HepG2 (cell line): ENCODE data around the gene TRMU. TPM values are rescaled to one million over a fixed set of nuclear protein-coding genes. Genes with fewer than 3 reads are reported as not detected.

Source experiments
- ATAC-seq: fragments of 200-7000 bp; cut with Tn5 transposase; 3 replicates; pipeline ENCODE4 v1.9.1; 2020; ENCODE audit warnings: mild to moderate bottlenecking, moderate library complexity
- BruUV-seq: library from RNA; stranded (reverse); fragments of 400-500 nt; replicated peaks from 2 replicates; lab custom pipeline; 2021; lab: Mats Ljungman, UMichigan
- CTCF ChIA-PET: fragments of 300-600 bp; formaldehyde crosslinking; extraction: SDS; loops from one replicate; lab custom pipeline; 2021; ENCODE audit warnings: low total read pairs, inconsistent platforms, low intra/inter-chr PET ratio; lab: Yijun Ruan, JAX
- POLR2A ChIA-PET: fragments of 350-600 bp; sonication (Branson Sonifier 250); formaldehyde crosslinking; loops from one replicate; lab custom pipeline; 2020; ENCODE audit warnings: antibody characterized with exemption, inconsistent platforms; lab: Yijun Ruan, JAX
- DNase-seq: peaks from one replicate; pipeline ENCODE4 v3.0.0-alpha.2; 2015; ENCODE audit warnings: low spot score
- FAIRE-seq: peaks from 3 replicates; lab custom pipeline; 2011; peaks lifted over from hg19 to GRCh38; lab: Jason Lieb, UNC
- H2AFZ ChIP-seq: one replicate; pipeline ENCODE4 v1.6.1; 2011; ENCODE audit warnings: low read length, inconsistent platforms
- H3K27ac ChIP-seq: fragments of 300-600 bp; 3 replicates; pipeline ENCODE4 v1.8.0; 2011; ENCODE audit warnings: mixed run types, mild to moderate bottlenecking, mixed read lengths, low read length, inconsistent platforms; ENCODE audit not compliant: insufficient read depth; ENCODE audit errors: extremely low read length
- H3K27me3 ChIP-seq, 2 experiments: fragments of 200-600 bp in 1 of 2; 2 replicates in 1 of 2; 3 replicates in 1 of 2; pipeline versions ENCODE4 v1.6.0 to v1.8.0; 2011; ENCODE audit warnings: low read length in 2 of 2, mild to moderate bottlenecking in 2 of 2, moderate library complexity in 2 of 2, inconsistent platforms in 1 of 2; ENCODE audit not compliant: insufficient read depth in 2 of 2, control insufficient read depth in 1 of 2
- H3K36me3 ChIP-seq, 2 experiments: fragments of 200-600 bp in 1 of 2; replicated peaks in 1 of 2; 2 replicates in 1 of 2; 3 replicates in 1 of 2; pipeline versions ENCODE4 v1.5.1 to v1.8.0; 2011; ENCODE audit warnings: low read length in 2 of 2, inconsistent platforms in 1 of 2; ENCODE audit not compliant: insufficient read depth in 2 of 2, control insufficient read depth in 1 of 2
- H3K4me1 ChIP-seq: 2 replicates; pipeline ENCODE4 v1.5.1; 2012; ENCODE audit warnings: low read length, inconsistent platforms; ENCODE audit not compliant: insufficient read depth
- H3K4me2 ChIP-seq: 2 replicates; pipeline ENCODE4 v1.6.0; 2011; ENCODE audit warnings: low read depth, low read length, inconsistent platforms
- H3K4me3 ChIP-seq, 3 experiments: fragments of 200-600 bp in 1 of 3; sonication (generic), shearing (Covaris generic) in 1 of 3; replicated peaks in 1 of 3; 2 replicates each; pipeline ENCODE4 v1.5.1; 2011 to 2016; ENCODE audit warnings: low read length in 3 of 3, inconsistent platforms in 2 of 3, low read depth in 2 of 3, mild to moderate bottlenecking in 2 of 3, control low read depth in 1 of 3, mixed read lengths in 1 of 3; ENCODE audit not compliant: insufficient read depth in 1 of 3
- H3K79me2 ChIP-seq: one replicate; pipeline ENCODE4 v1.6.1; 2011; ENCODE audit warnings: low read length, inconsistent platforms; ENCODE audit not compliant: insufficient read depth
- H3K9ac ChIP-seq: 2 replicates; pipeline ENCODE4 v1.6.0; 2011; ENCODE audit warnings: mild to moderate bottlenecking, low read depth, low read length, inconsistent platforms; ENCODE audit not compliant: insufficient read depth
- H3K9me3 ChIP-seq: 2 replicates; pipeline ENCODE4 v1.5.1; 2012; ENCODE audit warnings: mild to moderate bottlenecking, low read length
- H4K20me1 ChIP-seq: 2 replicates; pipeline ENCODE4 v1.6.0; 2011; ENCODE audit warnings: inconsistent platforms, mild to moderate bottlenecking, low read length, moderate library complexity; ENCODE audit not compliant: insufficient read depth
- BATF2 ChIP-seq: sonication (generic); formaldehyde crosslinking; IDR thresholded peaks from 2 replicates; pipeline ENCODE4 v1.8.0; 2022; ENCODE audit warnings: mild to moderate bottlenecking, missing genetic modification reagents, moderate library complexity
- HNRNPUL1 ChIP-seq: fragments of 200-400 bp; formaldehyde crosslinking; IDR thresholded peaks from 2 replicates; pipeline ENCODE4 v1.6.1; 2017; ENCODE audit warnings: low read depth, mild to moderate bottlenecking, low read length, moderate library complexity
- NR1H2 ChIP-seq: sonication (generic); formaldehyde crosslinking; IDR thresholded peaks from 2 replicates; pipeline ENCODE4 v1.8.1; 2022; ENCODE audit warnings: low read depth, missing genetic modification reagents, borderline replicate concordance
- PITX1 ChIP-seq: sonication (generic); formaldehyde crosslinking; IDR thresholded peaks from 2 replicates; pipeline ENCODE4 v1.5.1; 2020; ENCODE audit warnings: mild to moderate bottlenecking, missing genetic modification reagents
- POLR2AphosphoS2 ChIP-seq: IDR thresholded peaks from 2 replicates; pipeline ENCODE4 v1.6.1; 2011; ENCODE audit warnings: low read depth, low read length, improper control_type of control experiment
- ZC3H13 ChIP-seq: sonication (generic); formaldehyde crosslinking; IDR thresholded peaks from 2 replicates; pipeline ENCODE4 v1.8.1; 2023; ENCODE audit warnings: mild to moderate bottlenecking, missing genetic modification reagents, moderate library complexity
- ZFP41 ChIP-seq: sonication (generic); formaldehyde crosslinking; IDR thresholded peaks from 2 replicates; pipeline ENCODE4 v1.4.0; 2020; ENCODE audit warnings: mild to moderate bottlenecking, missing genetic modification reagents, borderline replicate concordance
- ZNF136 ChIP-seq: sonication (generic); formaldehyde crosslinking; IDR thresholded peaks from 2 replicates; pipeline ENCODE4 v1.8.1; 2022; ENCODE audit warnings: low read depth, mild to moderate bottlenecking, moderate library complexity, missing genetic modification reagents
- ZNF264 ChIP-seq: sonication (generic); formaldehyde crosslinking; IDR thresholded peaks from 2 replicates; pipeline ENCODE4 v1.4.0; 2020; ENCODE audit warnings: missing genetic modification reagents
- ZNF496 ChIP-seq: sonication (generic); formaldehyde crosslinking; IDR thresholded peaks from 2 replicates; pipeline ENCODE4 v1.8.1; 2023; ENCODE audit warnings: mild to moderate bottlenecking, moderate library complexity, missing genetic modification reagents; ENCODE audit not compliant: insufficient replicate concordance
- ZNF768 ChIP-seq: sonication (generic); formaldehyde crosslinking; IDR thresholded peaks from 2 replicates; pipeline ENCODE4 v1.4.0; 2020; ENCODE audit warnings: missing genetic modification reagents
- WGBS: methylation state at CpG from one replicate; pipeline ENCODE4 v1.1.6; 2017; ENCODE audit warnings: low lambda C conversion rate; 5-methylcytosine and 5-hydroxymethylcytosine counted together
- in situ Hi-C: cut with HindIII; loops from 2 replicates; pipeline ENCODE4 v1.10.0; 2017; ENCODE audit warnings: low pct_unique_long_range_greater_than_20kb; ENCODE audit not compliant: extremely low pct_ligation_motif_present
- intact Hi-C: fragments of 100-400 bp; cut with micrococcal nuclease; formaldehyde crosslinking; loops from one replicate; pipeline ENCODE4 v1.10.0; 2022; ENCODE audit not compliant: unreplicated experiment
- polyA plus RNA-seq, 8 experiments: library from polyadenylated mRNA; depleted of rRNA in 3 of 8; stranded (reverse) in 7 of 8; unstranded in 1 of 8; fragments of >200 nt; fragmentation: Illumina TruSeq in 4 of 8; extraction: Trizol in 4 of 8; gene quantifications; 2 replicates each; pipeline versions ENCODE4 v1.2.1 to v1.2.3, GENCODE V29; 2011 to 2016; ENCODE audit warnings: low read depth in 4 of 8, missing spikeins in 1 of 8, mixed read lengths in 1 of 8; ENCODE audit not compliant: insufficient read depth in 1 of 8
- total RNA-seq, 5 experiments: library from RNA; depleted of rRNA; stranded (reverse); fragments of >200 nt; fragmentation: Illumina TruSeq; extraction: Trizol; gene quantifications; 2 replicates each; pipeline ENCODE4 v1.2.3, GENCODE V29; 2016; ENCODE audit warnings: low read depth in 1 of 5
- TF ChIP-seq, protein P1 (sequence below): sonication (generic); formaldehyde crosslinking; conservative IDR thresholded peaks from 2 replicates; pipeline ENCODE4 v1.4.0; 2020; ENCODE audit warnings: mild to moderate bottlenecking, missing genetic modification reagents, moderate library complexity
- TF ChIP-seq, protein P2 (sequence below): sonication (generic); formaldehyde crosslinking; conservative IDR thresholded peaks from 2 replicates; pipeline ENCODE4 v1.8.0; 2022; ENCODE audit warnings: mild to moderate bottlenecking, moderate library complexity, missing genetic modification reagents

Gene TRMU
- total and polyA plus RNA-seq, 2 of the 13 experiments (the other 11 are each of a cell fraction or from before 2014, with no cell fraction given), result 31.0 to 50.2 TPM

DNA sequence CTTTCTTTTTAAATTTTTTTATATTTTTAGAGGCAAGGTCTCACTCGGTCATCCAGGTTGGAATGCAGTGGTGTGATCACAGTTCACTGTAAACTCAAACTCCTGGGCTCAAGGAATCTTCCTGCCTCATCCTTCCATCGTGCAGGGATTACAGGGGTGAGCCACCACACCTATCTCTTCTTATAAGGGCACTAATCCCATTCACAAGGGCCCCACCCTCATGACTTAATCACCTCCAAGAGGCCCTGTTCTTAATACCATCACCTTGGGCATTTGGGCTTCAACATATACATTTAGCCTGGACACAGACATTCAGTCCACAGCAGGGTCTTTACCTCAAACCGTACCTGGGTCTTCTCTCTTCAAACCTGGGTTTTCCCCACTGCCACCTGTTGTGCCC, 43.3 kb upstream of the TRMU start:
- H3K4me2 ChIP-seq, result no peak overlapping the region
- H3K27ac ChIP-seq, result no peak overlapping the region
- no peak overlapping the region for H3K4me3 ChIP-seq
- intact Hi-C loops, result no loop called here
- BruUV-seq, result no TSS peak
- H3K4me1 ChIP-seq, result peaks cover 11% of the 10 kb centered on the region
- no peak overlapping the region for H3K9ac ChIP-seq
- TF ChIP-seq ZNF768 (no peak), ZNF264 (CRISPR knock-in tag) (peak; percentile 98)
- DNase-seq (no peak), FAIRE-seq (no peak), ATAC-seq (no peak)
- H3K9me3 ChIP-seq, result no peaks in the 10 kb centered on the region
- in situ Hi-C loops, result no loop called here
- ChIA-PET CTCF (no interaction called here), POLR2A (no interaction called here)
- H3K79me2 ChIP-seq, result no peaks in the 10 kb centered on the region
- peaks cover 26 to 52% of the 10 kb centered on the region in 2 experiments for H3K36me3 ChIP-seq
- no peak overlapping the region for H2AFZ ChIP-seq
- no peaks in the 10 kb centered on the region for H4K20me1 ChIP-seq
- H3K27me3 ChIP-seq, result no peaks in the 10 kb centered on the region; a peak in 1 of 5 replicates
- WGBS, result 99% methylated on average over 3 of the region's 3 CpGs

DNA sequence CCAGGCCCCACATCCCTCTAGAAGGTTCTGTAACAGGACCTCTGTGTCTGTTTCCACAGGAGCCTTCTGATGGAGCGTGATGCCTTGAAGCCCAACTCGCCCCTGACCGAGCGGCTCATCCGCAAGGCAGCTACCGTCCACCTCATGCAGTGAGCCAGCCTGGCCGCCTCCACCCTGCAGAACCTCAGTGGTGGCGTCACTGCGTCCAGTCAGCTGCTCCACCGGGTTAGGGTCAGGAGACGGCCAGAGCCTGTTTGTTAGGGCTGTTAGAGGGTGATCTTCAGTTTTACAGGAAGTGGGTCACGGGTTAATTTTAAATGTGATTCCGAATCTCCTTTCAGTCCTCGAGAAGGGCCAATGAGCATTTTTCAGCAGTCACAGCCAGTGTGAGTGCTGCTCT, 42.8 kb upstream of the TRMU start:
- Histone ChIP-seq H3K27me3 (no peaks in the 10 kb centered on the region; a peak in 1 of 5 replicates), H2AFZ (no peak overlapping the region), H3K27ac (no peak overlapping the region), H3K4me1 (peaks cover 16% of the 10 kb centered on the region), H3K4me3 (no peak overlapping the region), H3K4me2 (no peak overlapping the region), H3K79me2 (peaks cover 5% of the 10 kb centered on the region), H4K20me1 (no peaks in the 10 kb centered on the region), H3K9ac (no peak overlapping the region), H3K9me3 (no peaks in the 10 kb centered on the region), H3K36me3 (peaks cover 24 to 47% of the 10 kb centered on the region in 2 experiments)
- in situ Hi-C loops (no loop called here), intact Hi-C loops (no loop called here)
- ChIA-PET CTCF (no interaction called here), POLR2A (no interaction called here)
- ATAC-seq (no peak), FAIRE-seq (no peak), DNase-seq (no peak)
- WGBS, result 100% methylated on average over 5 of the region's 14 CpGs
- BruUV-seq, result no TSS peak
- TF ChIP-seq ZFP41 (CRISPR knock-in tag), result no peak
- no peak for TF ChIP-seq BATF2
- no peak for TF ChIP-seq HNRNPUL1
- TF ChIP-seq ZNF136 (CRISPR knock-in tag), result no peak
- TF ChIP-seq PITX1 (CRISPR knock-in tag), result no peak
- no peak for TF ChIP-seq POLR2AphosphoS2
- TF ChIP-seq, protein P1, sequence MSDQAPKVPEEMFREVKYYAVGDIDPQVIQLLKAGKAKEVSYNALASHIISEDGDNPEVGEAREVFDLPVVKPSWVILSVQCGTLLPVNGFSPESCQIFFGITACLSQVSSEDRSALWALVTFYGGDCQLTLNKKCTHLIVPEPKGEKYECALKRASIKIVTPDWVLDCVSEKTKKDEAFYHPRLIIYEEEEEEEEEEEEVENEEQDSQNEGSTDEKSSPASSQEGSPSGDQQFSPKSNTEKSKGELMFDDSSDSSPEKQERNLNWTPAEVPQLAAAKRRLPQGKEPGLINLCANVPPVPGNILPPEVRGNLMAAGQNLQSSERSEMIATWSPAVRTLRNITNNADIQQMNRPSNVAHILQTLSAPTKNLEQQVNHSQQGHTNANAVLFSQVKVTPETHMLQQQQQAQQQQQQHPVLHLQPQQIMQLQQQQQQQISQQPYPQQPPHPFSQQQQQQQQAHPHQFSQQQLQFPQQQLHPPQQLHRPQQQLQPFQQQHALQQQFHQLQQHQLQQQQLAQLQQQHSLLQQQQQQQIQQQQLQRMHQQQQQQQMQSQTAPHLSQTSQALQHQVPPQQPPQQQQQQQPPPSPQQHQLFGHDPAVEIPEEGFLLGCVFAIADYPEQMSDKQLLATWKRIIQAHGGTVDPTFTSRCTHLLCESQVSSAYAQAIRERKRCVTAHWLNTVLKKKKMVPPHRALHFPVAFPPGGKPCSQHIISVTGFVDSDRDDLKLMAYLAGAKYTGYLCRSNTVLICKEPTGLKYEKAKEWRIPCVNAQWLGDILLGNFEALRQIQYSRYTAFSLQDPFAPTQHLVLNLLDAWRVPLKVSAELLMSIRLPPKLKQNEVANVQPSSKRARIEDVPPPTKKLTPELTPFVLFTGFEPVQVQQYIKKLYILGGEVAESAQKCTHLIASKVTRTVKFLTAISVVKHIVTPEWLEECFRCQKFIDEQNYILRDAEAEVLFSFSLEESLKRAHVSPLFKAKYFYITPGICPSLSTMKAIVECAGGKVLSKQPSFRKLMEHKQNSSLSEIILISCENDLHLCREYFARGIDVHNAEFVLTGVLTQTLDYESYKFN (CRISPR knock-in tag), result no peak
- TF ChIP-seq NR1H2 (CRISPR knock-in tag), result no peak
- TF ChIP-seq ZC3H13 (CRISPR knock-in tag), result no peak
- TF ChIP-seq, protein P2, sequence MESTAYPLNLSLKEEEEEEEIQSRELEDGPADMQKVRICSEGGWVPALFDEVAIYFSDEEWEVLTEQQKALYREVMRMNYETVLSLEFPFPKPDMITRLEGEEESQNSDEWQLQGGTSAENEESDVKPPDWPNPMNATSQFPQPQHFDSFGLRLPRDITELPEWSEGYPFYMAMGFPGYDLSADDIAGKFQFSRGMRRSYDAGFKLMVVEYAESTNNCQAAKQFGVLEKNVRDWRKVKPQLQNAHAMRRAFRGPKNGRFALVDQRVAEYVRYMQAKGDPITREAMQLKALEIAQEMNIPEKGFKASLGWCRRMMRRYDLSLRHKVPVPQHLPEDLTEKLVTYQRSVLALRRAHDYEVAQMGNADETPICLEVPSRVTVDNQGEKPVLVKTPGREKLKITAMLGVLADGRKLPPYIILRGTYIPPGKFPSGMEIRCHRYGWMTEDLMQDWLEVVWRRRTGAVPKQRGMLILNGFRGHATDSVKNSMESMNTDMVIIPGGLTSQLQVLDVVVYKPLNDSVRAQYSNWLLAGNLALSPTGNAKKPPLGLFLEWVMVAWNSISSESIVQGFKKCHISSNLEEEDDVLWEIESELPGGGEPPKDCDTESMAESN (CRISPR knock-in tag), result no peak
- no peak for TF ChIP-seq ZNF496 (CRISPR knock-in tag)
